CD14-positive monocyte (primary cell): ENCODE data around the gene WDR70. TPM values are rescaled to one million over a fixed set of nuclear protein-coding genes. Genes with fewer than 3 reads are reported as not detected.
A peak's percentile ranks its signal among the peaks of the same experiment; 100 is the strongest.

Experiments used
- DNase-seq, 3 donors: peaks; one replicate each; pipeline ENCODE4 v3.0.0-alpha.2; 2011 to 2022
- H2AFZ ChIP-seq: 2 replicates; pipeline ENCODE4 v1.6.0; 2012; ENCODE audit warnings: mild to moderate bottlenecking, low read depth, low read length, inconsistent platforms; ENCODE audit not compliant: insufficient read depth, poor library complexity, severe bottlenecking
- H3K27ac ChIP-seq, 2 donors: 1 replicate in 1 of 2; 2 replicates in 1 of 2; pipeline ENCODE4 v1.5.1; 2012 to 2013; ENCODE audit warnings: low read length in 2 of 2, control low read depth in 1 of 2, inconsistent platforms in 1 of 2, low read depth in 1 of 2, mild to moderate bottlenecking in 1 of 2
- H3K27me3 ChIP-seq, 2 donors: one replicate each; pipeline versions ENCODE4 v1.6.0 to v1.6.1; 2011 to 2013; ENCODE audit warnings: low read length in 2 of 2; ENCODE audit not compliant: control insufficient read depth in 2 of 2, insufficient read depth in 2 of 2
- H3K36me3 ChIP-seq, 2 donors: replicated peaks in 1 of 2; 1 replicate in 1 of 2; 2 replicates in 1 of 2; pipeline versions ENCODE4 v1.5.1 to v1.6.1; 2012 to 2013; ENCODE audit warnings: low read length in 2 of 2, control low read depth in 1 of 2, inconsistent platforms in 1 of 2, mild to moderate bottlenecking in 1 of 2; ENCODE audit not compliant: insufficient read depth in 2 of 2, control insufficient read depth in 1 of 2
- H3K4me1 ChIP-seq, 2 donors: 1 replicate in 1 of 2; 2 replicates in 1 of 2; pipeline versions ENCODE4 v1.5.1 to v1.6.1; 2012 to 2013; ENCODE audit warnings: low read length in 2 of 2, control low read depth in 1 of 2, inconsistent platforms in 1 of 2, mild to moderate bottlenecking in 1 of 2, moderate library complexity in 1 of 2; ENCODE audit not compliant: insufficient read depth in 2 of 2, control insufficient read depth in 1 of 2
- H3K4me2 ChIP-seq: replicated peaks from 2 replicates; pipeline ENCODE3; 2012; ENCODE audit warnings: low read length, moderate library complexity, mild to moderate bottlenecking; ENCODE audit not compliant: poor library complexity, severe bottlenecking; ENCODE audit errors: extremely low read depth
- H3K4me3 ChIP-seq, 3 experiments: fragments of 200-600 bp in 1 of 3; sonication (generic) in 1 of 3; replicated peaks in 1 of 3; 1 replicate in 2 of 3; 2 replicates in 1 of 3; pipeline ENCODE4 v1.5.1; 2011 to 2013; ENCODE audit warnings: low read length in 3 of 3, mild to moderate bottlenecking in 3 of 3, control low read depth in 2 of 3, low read depth in 2 of 3, inconsistent platforms in 1 of 3, moderate library complexity in 1 of 3
- H3K79me2 ChIP-seq: 2 replicates; pipeline ENCODE4 v1.6.0; 2012; ENCODE audit warnings: mild to moderate bottlenecking, control low read depth, inconsistent platforms, low read length, moderate library complexity; ENCODE audit not compliant: insufficient read depth
- H3K9ac ChIP-seq: 2 replicates; pipeline ENCODE4 v1.6.0; 2017; ENCODE audit warnings: low read length, mild to moderate bottlenecking; ENCODE audit not compliant: insufficient read depth, poor library complexity, severe bottlenecking
- H3K9me3 ChIP-seq, 2 donors: replicated peaks in 1 of 2; 1 replicate in 1 of 2; 2 replicates in 1 of 2; pipeline versions ENCODE4 v1.5.1 to v1.6.1; 2012 to 2013; ENCODE audit warnings: low read length in 2 of 2, control low read depth in 1 of 2; ENCODE audit not compliant: control insufficient read depth in 1 of 2, insufficient read depth in 1 of 2
- H4K20me1 ChIP-seq: 2 replicates; pipeline ENCODE4 v1.6.0; 2012; ENCODE audit warnings: mild to moderate bottlenecking, low read length, control low read depth, moderate library complexity; ENCODE audit not compliant: insufficient read depth
- H3K27ac Mint-ChIP-seq, 7 donors: one replicate each; pipeline ENCODE4 v1.8.0; 2020; ENCODE audit warnings: mild to moderate bottlenecking in 7 of 7, mixed read lengths in 7 of 7, moderate library complexity in 6 of 7, inconsistent platforms in 2 of 7
- H3K27me3 Mint-ChIP-seq, 3 donors: one replicate each; pipeline ENCODE4 v1.8.0; 2021 to 2022; ENCODE audit warnings: low read depth in 3 of 3, mild to moderate bottlenecking in 3 of 3, mixed read lengths in 3 of 3, moderate library complexity in 3 of 3, inconsistent platforms in 1 of 3
- H3K36me3 Mint-ChIP-seq, 2 donors: one replicate each; pipeline ENCODE4 v1.8.0; 2020; ENCODE audit warnings: mixed read lengths in 2 of 2, inconsistent platforms in 1 of 2, mild to moderate bottlenecking in 1 of 2
- H3K4me1 Mint-ChIP-seq: one replicate; pipeline ENCODE4 v1.8.0; 2020; ENCODE audit warnings: mild to moderate bottlenecking, mixed read lengths
- H3K4me3 Mint-ChIP-seq, 2 donors: one replicate each; pipeline ENCODE4 v1.8.0; 2020; ENCODE audit warnings: mild to moderate bottlenecking in 2 of 2, mixed read lengths in 2 of 2, moderate library complexity in 1 of 2
- H3K9me3 Mint-ChIP-seq, 7 donors: one replicate each; pipeline ENCODE4 v1.8.0; 2020 to 2022; ENCODE audit warnings: mixed read lengths in 7 of 7, mild to moderate bottlenecking in 6 of 7, moderate library complexity in 6 of 7, inconsistent platforms in 2 of 7
- WGBS: methylation state at CpG from one replicate; pipeline ENCODE4 v1.1.5; 2013; ENCODE audit warnings: missing lambda C conversion rate; ENCODE audit not compliant: insufficient coverage; 5-methylcytosine and 5-hydroxymethylcytosine counted together
- intact Hi-C, 2 donors: fragments of 100-400 bp; cut with micrococcal nuclease; formaldehyde crosslinking; loops; one replicate each; pipeline versions ENCODE4 v1.15.0 to v1.15.1; 2023
- polyA plus RNA-seq, 3 donors: library from polyadenylated mRNA; depleted of rRNA in 1 of 3; unstranded in 2 of 3; stranded (reverse) in 1 of 3; fragments of 300-500 nt in 2 of 3; fragments of >200 nt in 1 of 3; fragmentation: Illumina TruSeq in 2 of 3; gene quantifications; 1 replicate in 2 of 3; 2 replicates in 1 of 3; pipeline ENCODE4 v1.2.3, GENCODE V29; 2012 to 2021
- TF ChIP-seq, protein P1 (sequence below): fragments of 200-600 bp; IDR thresholded peaks from one replicate; pipeline ENCODE4 v1.8.0; 2022; ENCODE audit warnings: antibody characterized with exemption, mild to moderate bottlenecking

Gene WDR70
- polyA plus RNA-seq, 3 donors: 13.1 to 21.0 (median 19.1) TPM

DNA sequence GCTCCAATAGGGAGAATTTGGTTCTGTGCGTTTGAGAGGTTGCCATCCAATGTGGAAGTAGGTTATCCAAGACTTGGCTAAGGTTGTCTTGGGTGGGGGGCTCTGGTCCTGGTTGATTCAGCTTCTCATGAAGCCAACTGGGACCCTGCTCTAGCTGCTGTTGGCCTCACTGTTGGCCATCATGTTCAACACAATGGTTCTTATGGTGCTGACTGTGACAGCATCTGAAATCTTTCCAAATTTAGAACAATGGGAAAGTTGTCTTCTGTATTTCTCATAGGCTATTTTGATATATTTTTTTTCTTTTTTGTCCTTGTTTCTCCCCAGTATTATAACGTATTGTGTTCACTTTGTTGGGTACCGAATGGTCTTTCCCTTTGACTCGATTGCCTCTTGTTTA is 388.8 kb downstream of the WDR70 start:
- Histone ChIP-seq H3K9me3 (no peaks in the 10 kb centered on the region), H2AFZ (no peak overlapping the region), H3K4me2 (no peak overlapping the region), H3K79me2 (no peaks in the 10 kb centered on the region), H3K27ac (no peak overlapping the region), H4K20me1 (no peaks in the 10 kb centered on the region), H3K4me1 (no peaks in the 10 kb centered on the region), H3K27me3 (no peaks in the 10 kb centered on the region), H3K9ac (no peak overlapping the region), H3K4me3 (no peak overlapping the region), H3K36me3 (no peaks in the 10 kb centered on the region)
- 100% methylated on average over 1 of the region's 4 CpGs for WGBS
- no peak overlapping the region for H3K27ac Mint-ChIP-seq
- no peaks in the 10 kb centered on the region for H3K36me3 Mint-ChIP-seq
- TF ChIP-seq, protein P1, sequence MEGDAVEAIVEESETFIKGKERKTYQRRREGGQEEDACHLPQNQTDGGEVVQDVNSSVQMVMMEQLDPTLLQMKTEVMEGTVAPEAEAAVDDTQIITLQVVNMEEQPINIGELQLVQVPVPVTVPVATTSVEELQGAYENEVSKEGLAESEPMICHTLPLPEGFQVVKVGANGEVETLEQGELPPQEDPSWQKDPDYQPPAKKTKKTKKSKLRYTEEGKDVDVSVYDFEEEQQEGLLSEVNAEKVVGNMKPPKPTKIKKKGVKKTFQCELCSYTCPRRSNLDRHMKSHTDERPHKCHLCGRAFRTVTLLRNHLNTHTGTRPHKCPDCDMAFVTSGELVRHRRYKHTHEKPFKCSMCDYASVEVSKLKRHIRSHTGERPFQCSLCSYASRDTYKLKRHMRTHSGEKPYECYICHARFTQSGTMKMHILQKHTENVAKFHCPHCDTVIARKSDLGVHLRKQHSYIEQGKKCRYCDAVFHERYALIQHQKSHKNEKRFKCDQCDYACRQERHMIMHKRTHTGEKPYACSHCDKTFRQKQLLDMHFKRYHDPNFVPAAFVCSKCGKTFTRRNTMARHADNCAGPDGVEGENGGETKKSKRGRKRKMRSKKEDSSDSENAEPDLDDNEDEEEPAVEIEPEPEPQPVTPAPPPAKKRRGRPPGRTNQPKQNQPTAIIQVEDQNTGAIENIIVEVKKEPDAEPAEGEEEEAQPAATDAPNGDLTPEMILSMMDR: no peak
- H3K4me1 Mint-ChIP-seq: peaks cover 4% of the 10 kb centered on the region
- H3K27me3 Mint-ChIP-seq: peaks cover 3 to 14% (median 3%) of the 10 kb centered on the region in 3 donors
- intact Hi-C loops: no loop called here
- peaks cover 0 to 11% (median 0%) of the 10 kb centered on the region in 7 donors for H3K9me3 Mint-ChIP-seq
- no peak for DNase-seq
- no peak overlapping the region for H3K4me3 Mint-ChIP-seq

DNA sequence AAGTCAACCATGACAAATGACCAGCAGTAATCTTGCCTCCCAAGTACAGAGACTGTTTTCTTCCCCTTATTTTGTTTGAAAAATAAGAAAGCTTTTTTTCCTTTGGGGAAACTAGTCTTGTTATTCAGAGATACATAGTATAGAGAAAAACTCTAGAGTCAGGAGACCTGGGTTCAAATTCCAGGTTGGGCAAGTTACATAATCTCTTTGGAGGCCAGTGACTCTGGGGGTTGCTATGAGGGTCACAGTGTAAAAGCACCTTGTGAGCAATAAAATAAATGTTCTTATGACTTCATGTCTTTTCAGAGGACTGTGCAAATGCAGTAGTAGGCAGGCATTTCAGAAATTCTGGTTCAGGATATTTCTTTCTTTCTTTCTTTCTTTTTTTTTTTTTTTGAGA is 389.3 kb downstream of the WDR70 start:
- H3K27me3 ChIP-seq: no peaks in the 10 kb centered on the region

More for the DNA sequence above, 389.3 kb downstream of the WDR70 start:
- H3K79me2 ChIP-seq: no peaks in the 10 kb centered on the region
- Mint-ChIP-seq H3K4me3 (peak overlapping the region in 1 of 2 donors; percentile 14), H3K36me3 (no peaks in the 10 kb centered on the region), H3K4me1 (peaks cover 4% of the 10 kb centered on the region), H3K27me3 (peaks cover 2 to 14% (median 3%) of the 10 kb centered on the region in 3 donors), H3K27ac (no peak overlapping the region), H3K9me3 (peaks cover 0 to 11% (median 0%) of the 10 kb centered on the region in 7 donors)
- H3K4me1 ChIP-seq: no peaks in the 10 kb centered on the region
- no peaks in the 10 kb centered on the region for H3K9me3 ChIP-seq
- H4K20me1 ChIP-seq: no peaks in the 10 kb centered on the region
- TF ChIP-seq, protein P1: no peak
- H3K27ac ChIP-seq: no peak overlapping the region
- no peak overlapping the region for H3K4me3 ChIP-seq
- H3K9ac ChIP-seq: no peak overlapping the region
- no peaks in the 10 kb centered on the region for H3K36me3 ChIP-seq
- H2AFZ ChIP-seq: no peak overlapping the region
- DNase-seq: no peak
- H3K4me2 ChIP-seq: no peak overlapping the region
- intact Hi-C loops: no loop called here
